ENCODE measurements around the gene MAPKAPK3. TPM values are rescaled to one million over a fixed set of nuclear protein-coding genes. Genes with fewer than 3 reads are reported as not detected.
"Not testable (repeated sequence)": the region's sequence is repeated elsewhere in the genome, so short reads cannot be mapped to it uniquely, and the experiment has no call there.

Gene MAPKAPK3
- polyA plus RNA-seq, 1 donor from 2014 or later: 4.3 TPM

DNA sequence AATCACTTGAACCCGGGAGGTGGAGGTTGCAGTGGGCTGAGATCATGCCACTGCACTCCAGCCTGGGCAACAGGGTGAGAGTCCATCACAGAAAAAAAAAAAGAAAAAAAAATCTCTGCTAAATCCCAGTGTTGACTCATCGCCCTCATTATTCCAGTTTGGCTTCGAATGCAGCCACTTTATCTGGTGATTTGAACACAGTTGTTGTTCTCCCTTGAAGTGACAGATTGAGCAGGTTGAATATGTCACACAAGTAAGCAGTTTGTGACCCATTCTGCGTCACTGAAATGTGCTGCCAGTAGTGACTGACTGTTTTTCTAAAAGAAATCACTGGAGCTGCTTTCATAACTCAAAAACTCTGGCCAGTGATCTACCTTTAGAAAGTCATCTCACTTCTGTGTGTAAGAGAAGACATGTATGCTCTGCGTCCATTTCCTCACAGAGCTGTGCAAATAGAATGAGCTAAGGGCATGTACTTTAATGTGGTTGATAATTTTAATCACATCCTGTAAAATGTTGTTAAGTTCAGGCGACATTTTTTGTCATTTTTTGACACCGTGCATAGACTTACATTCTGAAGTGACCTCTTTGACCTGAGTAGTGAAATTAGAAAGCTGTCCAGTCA is 70.3 kb downstream of the MAPKAPK3 start:
- no peak overlapping the region for H3K27ac ChIP-seq (ENCODE audit: low read length)
- no peaks in the 10 kb centered on the region for H3K27me3 ChIP-seq (ENCODE audit: insufficient read depth, low read depth, low read length)
- no peak for TF ChIP-seq MXI1 (conservative IDR thresholded peaks at IDR 0.05; ENCODE audit: poor library complexity, severe bottlenecking)
- TF ChIP-seq, protein P1, sequence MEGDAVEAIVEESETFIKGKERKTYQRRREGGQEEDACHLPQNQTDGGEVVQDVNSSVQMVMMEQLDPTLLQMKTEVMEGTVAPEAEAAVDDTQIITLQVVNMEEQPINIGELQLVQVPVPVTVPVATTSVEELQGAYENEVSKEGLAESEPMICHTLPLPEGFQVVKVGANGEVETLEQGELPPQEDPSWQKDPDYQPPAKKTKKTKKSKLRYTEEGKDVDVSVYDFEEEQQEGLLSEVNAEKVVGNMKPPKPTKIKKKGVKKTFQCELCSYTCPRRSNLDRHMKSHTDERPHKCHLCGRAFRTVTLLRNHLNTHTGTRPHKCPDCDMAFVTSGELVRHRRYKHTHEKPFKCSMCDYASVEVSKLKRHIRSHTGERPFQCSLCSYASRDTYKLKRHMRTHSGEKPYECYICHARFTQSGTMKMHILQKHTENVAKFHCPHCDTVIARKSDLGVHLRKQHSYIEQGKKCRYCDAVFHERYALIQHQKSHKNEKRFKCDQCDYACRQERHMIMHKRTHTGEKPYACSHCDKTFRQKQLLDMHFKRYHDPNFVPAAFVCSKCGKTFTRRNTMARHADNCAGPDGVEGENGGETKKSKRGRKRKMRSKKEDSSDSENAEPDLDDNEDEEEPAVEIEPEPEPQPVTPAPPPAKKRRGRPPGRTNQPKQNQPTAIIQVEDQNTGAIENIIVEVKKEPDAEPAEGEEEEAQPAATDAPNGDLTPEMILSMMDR (IDR thresholded peaks at IDR 0.05; ENCODE audit: poor library complexity, severe bottlenecking): no peak
- no peak for TF ChIP-seq TAF1 (IDR thresholded peaks at IDR 0.05; ENCODE audit: low read depth)
- no peak for TF ChIP-seq EP300 (conservative IDR thresholded peaks at IDR 0.05; ENCODE audit: poor library complexity, severe bottlenecking)

DNA sequence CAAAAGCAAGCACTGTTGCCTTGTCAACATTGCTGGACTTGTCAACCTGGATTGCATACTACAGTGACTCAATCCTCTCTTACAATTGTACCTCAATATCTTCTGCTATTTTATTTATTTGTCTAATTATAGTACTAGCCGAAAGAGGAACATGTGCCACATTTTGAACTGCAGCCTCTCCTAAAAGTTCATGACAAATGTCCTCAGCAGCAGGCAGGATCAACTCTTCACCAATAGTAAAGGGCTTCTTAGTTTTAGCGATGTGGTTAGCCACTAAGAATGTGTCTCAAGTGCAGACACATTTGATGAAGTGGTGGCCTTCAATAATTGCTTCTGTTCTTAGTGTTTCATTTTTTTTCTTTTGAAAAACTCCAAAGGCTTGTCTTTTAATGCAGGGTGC is 71.0 kb downstream of the MAPKAPK3 start:
- H2AFZ ChIP-seq (ENCODE audit: low read depth, low read length): no peak overlapping the region
- peaks cover 4% of the 10 kb centered on the region for H3K9me3 ChIP-seq (ENCODE audit: low read length)
- no peak overlapping the region for H3K27ac ChIP-seq (ENCODE audit: low read length)
- no peak overlapping the region for H3K4me3 ChIP-seq (ENCODE audit: low read length)
- no peak overlapping the region for H3K9ac ChIP-seq (ENCODE audit: low read length)
- H4K20me1 ChIP-seq (ENCODE audit: insufficient read depth): no peaks in the 10 kb centered on the region
- H3K79me2 ChIP-seq (replicated peaks; ENCODE audit: insufficient read depth, low read length): peaks cover 19% of the 10 kb centered on the region
- no peaks in the 10 kb centered on the region for H3K27me3 ChIP-seq (ENCODE audit: insufficient read depth, low read depth, low read length)
- H3K9me2 ChIP-seq (ENCODE audit: insufficient read depth, low read length): no peaks in the 10 kb centered on the region
- TF ChIP-seq, protein P2, sequence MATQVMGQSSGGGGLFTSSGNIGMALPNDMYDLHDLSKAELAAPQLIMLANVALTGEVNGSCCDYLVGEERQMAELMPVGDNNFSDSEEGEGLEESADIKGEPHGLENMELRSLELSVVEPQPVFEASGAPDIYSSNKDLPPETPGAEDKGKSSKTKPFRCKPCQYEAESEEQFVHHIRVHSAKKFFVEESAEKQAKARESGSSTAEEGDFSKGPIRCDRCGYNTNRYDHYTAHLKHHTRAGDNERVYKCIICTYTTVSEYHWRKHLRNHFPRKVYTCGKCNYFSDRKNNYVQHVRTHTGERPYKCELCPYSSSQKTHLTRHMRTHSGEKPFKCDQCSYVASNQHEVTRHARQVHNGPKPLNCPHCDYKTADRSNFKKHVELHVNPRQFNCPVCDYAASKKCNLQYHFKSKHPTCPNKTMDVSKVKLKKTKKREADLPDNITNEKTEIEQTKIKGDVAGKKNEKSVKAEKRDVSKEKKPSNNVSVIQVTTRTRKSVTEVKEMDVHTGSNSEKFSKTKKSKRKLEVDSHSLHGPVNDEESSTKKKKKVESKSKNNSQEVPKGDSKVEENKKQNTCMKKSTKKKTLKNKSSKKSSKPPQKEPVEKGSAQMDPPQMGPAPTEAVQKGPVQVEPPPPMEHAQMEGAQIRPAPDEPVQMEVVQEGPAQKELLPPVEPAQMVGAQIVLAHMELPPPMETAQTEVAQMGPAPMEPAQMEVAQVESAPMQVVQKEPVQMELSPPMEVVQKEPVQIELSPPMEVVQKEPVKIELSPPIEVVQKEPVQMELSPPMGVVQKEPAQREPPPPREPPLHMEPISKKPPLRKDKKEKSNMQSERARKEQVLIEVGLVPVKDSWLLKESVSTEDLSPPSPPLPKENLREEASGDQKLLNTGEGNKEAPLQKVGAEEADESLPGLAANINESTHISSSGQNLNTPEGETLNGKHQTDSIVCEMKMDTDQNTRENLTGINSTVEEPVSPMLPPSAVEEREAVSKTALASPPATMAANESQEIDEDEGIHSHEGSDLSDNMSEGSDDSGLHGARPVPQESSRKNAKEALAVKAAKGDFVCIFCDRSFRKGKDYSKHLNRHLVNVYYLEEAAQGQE (IDR thresholded peaks at IDR 0.05; ENCODE audit: borderline replicate concordance): no peak
- TF ChIP-seq, protein P1 (IDR thresholded peaks at IDR 0.05; ENCODE audit: poor library complexity, severe bottlenecking): no peak
- no peak for TF ChIP-seq MXI1 (conservative IDR thresholded peaks at IDR 0.05; ENCODE audit: poor library complexity, severe bottlenecking)
- TF ChIP-seq SMC3 (conservative IDR thresholded peaks at IDR 0.05; ENCODE audit: poor library complexity): no peak
- TF ChIP-seq EP300 (conservative IDR thresholded peaks at IDR 0.05; ENCODE audit: poor library complexity, severe bottlenecking): no peak
- no peak for TF ChIP-seq POLR2AphosphoS5 (IDR thresholded peaks at IDR 0.05)
- TF ChIP-seq RAD21 (conservative IDR thresholded peaks at IDR 0.05): no peak
- TF ChIP-seq TAF1 (IDR thresholded peaks at IDR 0.05; ENCODE audit: low read depth): no peak
- no peak for TF ChIP-seq EZH2 (IDR thresholded peaks at IDR 0.05; ENCODE audit: borderline replicate concordance, insufficient read depth, low read length, poor library complexity, severe bottlenecking)
- H3K4me2 ChIP-seq (ENCODE audit: low read length): no peak overlapping the region
- no peaks in the 10 kb centered on the region for H3F3A ChIP-seq (ENCODE audit: insufficient read depth, low read length, poor library complexity, severe bottlenecking)
- no peaks in the 10 kb centered on the region for H3K36me3 ChIP-seq (ENCODE audit: insufficient read depth, low read length)

More for the DNA sequence above, 70.3 kb downstream of the MAPKAPK3 start:
- Histone ChIP-seq H3K79me2 (replicated peaks; ENCODE audit: insufficient read depth, low read length) (peaks cover 19% of the 10 kb centered on the region), H4K20me1 (ENCODE audit: insufficient read depth) (no peaks in the 10 kb centered on the region), H3K36me3 (ENCODE audit: insufficient read depth, low read length) (no peaks in the 10 kb centered on the region), H3F3A (ENCODE audit: insufficient read depth, low read length, poor library complexity, severe bottlenecking) (no peaks in the 10 kb centered on the region), H3K4me3 (ENCODE audit: low read length) (no peak overlapping the region), H3K9ac (ENCODE audit: low read length) (no peak overlapping the region), H3K4me2 (ENCODE audit: low read length) (no peak overlapping the region), H3K9me2 (ENCODE audit: insufficient read depth, low read length) (no peaks in the 10 kb centered on the region), H3K9me3 (ENCODE audit: low read length) (peaks cover under 1% of the 10 kb centered on the region), H2AFZ (ENCODE audit: low read depth, low read length) (no peak overlapping the region)

DNA sequence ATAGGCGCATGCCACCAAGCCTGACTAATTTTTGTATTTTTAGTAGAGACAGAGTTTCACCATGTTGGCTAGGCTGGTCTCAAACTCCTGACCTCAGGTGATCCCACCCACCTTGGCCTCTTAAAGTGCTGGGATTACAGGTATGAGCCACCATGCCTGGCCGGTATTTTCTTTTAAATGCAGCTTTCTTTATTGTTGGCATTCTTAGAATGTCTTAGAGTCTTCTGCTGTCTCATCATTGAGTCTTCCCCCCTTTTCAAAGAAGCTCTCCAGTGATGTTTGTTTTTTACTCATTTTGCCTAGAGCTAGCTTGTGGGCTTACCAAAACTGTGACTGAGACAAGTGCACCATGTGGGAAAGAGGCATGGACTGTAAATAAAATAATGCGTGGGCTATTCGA is 71.7 kb downstream of the MAPKAPK3 start:
- H3K27ac ChIP-seq (ENCODE audit: low read length); H3K36me3 ChIP-seq (ENCODE audit: insufficient read depth, low read length); H3K9me2 ChIP-seq (ENCODE audit: insufficient read depth, low read length); H4K20me1 ChIP-seq (ENCODE audit: insufficient read depth); H3K9me3 ChIP-seq (ENCODE audit: low read length); H3K4me2 ChIP-seq (ENCODE audit: low read length); H2AFZ ChIP-seq (ENCODE audit: low read depth, low read length); H3K9ac ChIP-seq (ENCODE audit: low read length); H3F3A ChIP-seq (ENCODE audit: insufficient read depth, low read length, poor library complexity, severe bottlenecking); H3K4me3 ChIP-seq (ENCODE audit: low read length); H3K27me3 ChIP-seq (ENCODE audit: insufficient read depth, low read depth, low read length): not testable (repeated sequence)
- peaks cover 14% of the 10 kb centered on the region for H3K79me2 ChIP-seq (replicated peaks; ENCODE audit: insufficient read depth, low read length)
